ENCODE data around the gene WDR91.

DNA sequence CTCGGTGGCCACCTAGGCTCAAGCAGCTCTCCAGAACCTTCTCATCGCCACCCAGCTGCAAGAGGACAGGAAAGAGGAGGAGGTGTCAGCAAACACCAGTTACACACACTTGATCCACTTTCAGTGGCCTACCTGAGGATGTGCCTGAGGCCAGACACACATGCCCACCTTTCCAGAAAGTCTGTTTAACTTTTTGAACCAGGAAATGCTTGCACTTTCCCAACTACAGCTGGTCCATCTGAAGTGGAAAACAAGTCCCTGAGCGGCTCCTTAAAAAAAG lies 25.1 kb downstream of the WDR91 start:
- TF ChIP-seq, protein P1, sequence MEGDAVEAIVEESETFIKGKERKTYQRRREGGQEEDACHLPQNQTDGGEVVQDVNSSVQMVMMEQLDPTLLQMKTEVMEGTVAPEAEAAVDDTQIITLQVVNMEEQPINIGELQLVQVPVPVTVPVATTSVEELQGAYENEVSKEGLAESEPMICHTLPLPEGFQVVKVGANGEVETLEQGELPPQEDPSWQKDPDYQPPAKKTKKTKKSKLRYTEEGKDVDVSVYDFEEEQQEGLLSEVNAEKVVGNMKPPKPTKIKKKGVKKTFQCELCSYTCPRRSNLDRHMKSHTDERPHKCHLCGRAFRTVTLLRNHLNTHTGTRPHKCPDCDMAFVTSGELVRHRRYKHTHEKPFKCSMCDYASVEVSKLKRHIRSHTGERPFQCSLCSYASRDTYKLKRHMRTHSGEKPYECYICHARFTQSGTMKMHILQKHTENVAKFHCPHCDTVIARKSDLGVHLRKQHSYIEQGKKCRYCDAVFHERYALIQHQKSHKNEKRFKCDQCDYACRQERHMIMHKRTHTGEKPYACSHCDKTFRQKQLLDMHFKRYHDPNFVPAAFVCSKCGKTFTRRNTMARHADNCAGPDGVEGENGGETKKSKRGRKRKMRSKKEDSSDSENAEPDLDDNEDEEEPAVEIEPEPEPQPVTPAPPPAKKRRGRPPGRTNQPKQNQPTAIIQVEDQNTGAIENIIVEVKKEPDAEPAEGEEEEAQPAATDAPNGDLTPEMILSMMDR (conservative IDR thresholded peaks at IDR 0.05 in 1 of 2, IDR thresholded peaks at IDR 0.05 in 1 of 2; ENCODE audit: low read depth in 1 of 2, low read length in 2 of 2), result no peak
- no peak for TF ChIP-seq EZH2 (IDR thresholded peaks at IDR 0.05; ENCODE audit: low read length, missing control alignments)
